K562 (cell line): Measurements from ENCODE around the gene PPP2R3C. TPM values are rescaled to one million over a fixed set of nuclear protein-coding genes. Genes with fewer than 3 reads are reported as not detected.

Experiments
- BDP1 ChIP-seq: IDR thresholded peaks from 3 replicates; pipeline ENCODE4 v1.6.1; 2011; ENCODE audit not compliant: insufficient read length, insufficient read depth
- CHAMP1 ChIP-seq: fragments of 450-650 bp; IDR thresholded peaks from 2 replicates; pipeline ENCODE4 v1.6.1; 2016; ENCODE audit warnings: mild to moderate bottlenecking
- CLOCK ChIP-seq: fragments of 250-450 bp; sonication (Bioruptor Pico); IDR thresholded peaks from 2 replicates; pipeline ENCODE4 v1.4.0; 2020; ENCODE audit warnings: mild to moderate bottlenecking, moderate library complexity, borderline replicate concordance
- DDX20 ChIP-seq: fragments of 450-650 bp; IDR thresholded peaks from 2 replicates; pipeline ENCODE4 v1.6.1; 2016; ENCODE audit warnings: missing genetic modification characterization, low read depth, mild to moderate bottlenecking, missing compliant biosample characterization, moderate library complexity
- E4F1 ChIP-seq: fragments of 250-450 bp; sonication (Bioruptor Pico); IDR thresholded peaks from 2 replicates; pipeline ENCODE4 v1.5.0; 2021; ENCODE audit warnings: mild to moderate bottlenecking, borderline replicate concordance
- ESRRB ChIP-seq: fragments of 250-450 bp; sonication (Bioruptor Pico); IDR thresholded peaks from 2 replicates; pipeline ENCODE4 v1.5.0; 2020; ENCODE audit warnings: mild to moderate bottlenecking, moderate library complexity, borderline replicate concordance
- FOXJ2 ChIP-seq: fragments of 200-800 bp; sonication (Bioruptor generic); IDR thresholded peaks from 2 replicates; pipeline ENCODE4 v1.6.1; 2016; ENCODE audit warnings: missing genetic modification characterization, missing compliant biosample characterization
- IRF9 ChIP-seq: fragments of 450-650 bp; IDR thresholded peaks from 2 replicates; pipeline ENCODE4 v1.6.1; 2016; ENCODE audit warnings: missing biosample characterization, missing genetic modification characterization
- KHSRP ChIP-seq: fragments of 450-650 bp; IDR thresholded peaks from 2 replicates; pipeline ENCODE4 v1.6.1; 2017
- LARP7 ChIP-seq: fragments of 450-650 bp; IDR thresholded peaks from 2 replicates; pipeline ENCODE4 v1.6.1; 2016
- LCOR ChIP-seq: sonication (generic); formaldehyde crosslinking; IDR thresholded peaks from 2 replicates; pipeline ENCODE4 v1.8.0; 2022; ENCODE audit warnings: mild to moderate bottlenecking, missing genetic modification reagents
- MTA2 ChIP-seq: fragments of 450-650 bp; IDR thresholded peaks from 2 replicates; pipeline ENCODE4 v1.6.1; 2016; ENCODE audit warnings: low read depth
- NFE2 ChIP-seq: IDR thresholded peaks from 2 replicates; pipeline ENCODE4 v1.6.1; 2014; ENCODE audit warnings: antibody characterized with exemption, low read depth
- NONO ChIP-seq, 2 experiments: fragments of 200-400 bp in 1 of 2; fragments of 450-650 bp in 1 of 2; formaldehyde crosslinking in 1 of 2; IDR thresholded peaks; 2 replicates each; pipeline ENCODE4 v1.6.1; 2017; ENCODE audit warnings: low read depth in 2 of 2, mild to moderate bottlenecking in 2 of 2, moderate library complexity in 2 of 2, low read length in 1 of 2
- PHTF2 ChIP-seq: fragments of 250-450 bp; sonication (Bioruptor Pico); IDR thresholded peaks from 2 replicates; pipeline ENCODE4 v1.5.0; 2021; ENCODE audit warnings: mild to moderate bottlenecking
- PPARD ChIP-seq: fragments of 250-450 bp; sonication (Bioruptor Pico); IDR thresholded peaks from 2 replicates; pipeline ENCODE4 v1.8.0; 2022; ENCODE audit warnings: inconsistent platforms, mild to moderate bottlenecking, moderate library complexity
- SIN3A ChIP-seq, 2 experiments: fragments of 150-350 bp in 1 of 2; IDR thresholded peaks; 2 replicates each; pipeline ENCODE4 v1.6.1; 2011 to 2016; ENCODE audit warnings: borderline replicate concordance in 2 of 2, low read depth in 2 of 2, low read length in 2 of 2, mild to moderate bottlenecking in 2 of 2, moderate library complexity in 2 of 2; ENCODE audit not compliant: control insufficient read depth in 1 of 2
- SIN3B ChIP-seq: fragments of 450-650 bp; IDR thresholded peaks from 2 replicates; pipeline ENCODE4 v1.6.1; 2017; ENCODE audit warnings: low read depth, mild to moderate bottlenecking, moderate library complexity
- SRSF7 ChIP-seq: fragments of 200-400 bp; formaldehyde crosslinking; optimal IDR thresholded peaks from 2 replicates; pipeline ENCODE3; 2017; ENCODE audit warnings: mild to moderate bottlenecking, low read depth, low read length
- TARDBP ChIP-seq: fragments of 450-650 bp; IDR thresholded peaks from 2 replicates; pipeline ENCODE4 v1.6.1; 2016
- TBP ChIP-seq: optimal IDR thresholded peaks from 2 replicates; pipeline ENCODE3; 2011; ENCODE audit warnings: low read depth, low read length, improper control_type of control experiment
- TFAM ChIP-seq: fragments of 250-450 bp; sonication (Bioruptor Pico); conservative IDR thresholded peaks from 2 replicates; pipeline ENCODE4 v1.5.0; 2021; ENCODE audit warnings: mild to moderate bottlenecking, moderate library complexity
- ZNF197 ChIP-seq: fragments of 200-800 bp; sonication (Bioruptor generic); IDR thresholded peaks from 2 replicates; pipeline ENCODE4 v1.6.1; 2016; ENCODE audit warnings: low read depth, missing genetic modification characterization, missing compliant biosample characterization
- polyA plus RNA-seq, 8 experiments: library from polyadenylated mRNA; depleted of rRNA in 4 of 8; stranded (reverse) in 5 of 8; unstranded in 3 of 8; fragments of >200 nt; fragmentation: Nextera tagmentation in 2 of 8; fragmentation: Illumina TruSeq in 1 of 8; extraction: Ambion mirVana in 2 of 8; extraction: Trizol in 1 of 8; gene quantifications; 2 replicates each; pipeline versions ENCODE4 v1.2.1 to v1.2.3, GENCODE V29; 2011 to 2014; ENCODE audit warnings: inconsistent platforms in 1 of 8, missing spikeins in 1 of 8
- total RNA-seq, 7 experiments: library from RNA; depleted of rRNA in 6 of 7; stranded (reverse); fragments of >200 nt in 6 of 7; fragmentation: Illumina TruSeq in 2 of 7; extraction: Trizol in 2 of 7; gene quantifications; 2 replicates each; pipeline versions ENCODE4 v1.2.1 to v1.2.3, GENCODE V29; 2011 to 2021; ENCODE audit warnings: low replicate concordance in 1 of 7

PPP2R3C gene
- total and polyA plus RNA-seq, 9 of the 15 experiments (the other 6 are each of a cell fraction or from before 2014, with no cell fraction given) = 14.7 to 43.3 (median 22.7) TPM

- TF ChIP-seq IRF9 (tag) = no peak
- no peak for TF ChIP-seq E4F1 (CRISPR knock-in tag)
- TF ChIP-seq LARP7 = no peak
- no peak for TF ChIP-seq PPARD (CRISPR knock-in tag)
- no peak for TF ChIP-seq TBP
- no peak for TF ChIP-seq ZNF197 (CRISPR knock-in tag)
- TF ChIP-seq PHTF2 (CRISPR knock-in tag) = no peak
- no peak for TF ChIP-seq TARDBP
- no peak for TF ChIP-seq DDX20 (tag)
- no peak for TF ChIP-seq LCOR (CRISPR knock-in tag)
- no peak for TF ChIP-seq SIN3B
- no peak for TF ChIP-seq SRSF7
- peak; percentile 94 for TF ChIP-seq NFE2
- 0 out of 2 replicates have a peak, but pooled peaks have one; percentile 11 for TF ChIP-seq MTA2
- no peak for TF ChIP-seq TFAM (CRISPR knock-in tag)
- TF ChIP-seq CLOCK (CRISPR knock-in tag) = no peak
- TF ChIP-seq FOXJ2 (tag) = peak; percentile 54; the same call in 1 of the 2 replicates
- no peak for TF ChIP-seq NONO (IDR thresholded peaks at IDR 0.05; ENCODE audit: low read depth in 2 of 2, low read length in 1 of 2)
- TF ChIP-seq CHAMP1 = no peak
- no peak for TF ChIP-seq KHSRP
- no peak for TF ChIP-seq ESRRB (CRISPR knock-in tag)
- no peak for TF ChIP-seq BDP1
- no peak for TF ChIP-seq SIN3A (IDR thresholded peaks at IDR 0.05; ENCODE audit: borderline replicate concordance in 2 of 2, control insufficient read depth in 1 of 2, low read depth in 2 of 2, low read length in 2 of 2)
These were observed 71.1 kb downstream of the PPP2R3C start (continued) for GRCh38 chr14:35050652-35051051.
